Measurements from ENCODE around the gene C10orf143. TPM values are rescaled to one million over a fixed set of nuclear protein-coding genes. Genes with fewer than 3 reads are reported as not detected.
A peak's percentile ranks its signal among the peaks of the same experiment; 100 is the strongest.
"Not testable (repeated sequence)": the region's sequence is repeated elsewhere in the genome, so short reads cannot be mapped to it uniquely, and the experiment has no call there.

C10orf143 gene
- polyA plus RNA-seq, 2 of the 4 experiments (the other 2 are of a cell fraction) = 1.2 to 1.6 TPM

GRCh38 chr10:130127364-130128061 lies 16.9 kb upstream of the C10orf143 start:
- DNase-seq (ENCODE audit: low read depth in 1 of 2, low spot score in 1 of 2) = peak; percentile 74 to 94
- peak overlapping the region; percentile 37; the same call in 1 of the 3 replicates for H3K4me2 ChIP-seq

GRCh38 chr10:130121486-130122079 lies 11.0 kb upstream of the C10orf143 start:
- ChIA-PET CTCF (interaction anchor here (1.2 to 2.2 kb wide), 2 partner anchors 9 to 12 kb away, joined by 3 to 7 read pairs; partner anchors contain the start of gene C10orf143), POLR2A (interaction anchor here (1.0 to 1.6 kb wide), 3 partner anchors 11 to 12 kb away, joined by 3 to 7 read pairs (median 5); partner anchors contain the start of gene C10orf143)
- H3K9me3 ChIP-seq = no peaks in the 10 kb centered on the region
- WGBS (ENCODE audit: missing lambda C conversion rate) = 44% methylated on average over 11 of the region's 13 CpGs
- no peak overlapping the region for H3K27ac ChIP-seq
- DNase-seq (ENCODE audit: low read depth in 1 of 2, low spot score in 1 of 2) (no peak), ATAC-seq (peak; percentile 36 to 39; a peak in 4 of 6 replicates), FAIRE-seq (no peak)
- H3K4me1 ChIP-seq = no peaks in the 10 kb centered on the region
- no peak overlapping the region for H3K4me2 ChIP-seq
- no peak overlapping the region for H3K4me3 ChIP-seq
- TF ChIP-seq HMGXB4 (CRISPR knock-in tag; IDR thresholded peaks at IDR 0.05; ENCODE audit: borderline replicate concordance) (no peak), NR3C1 (IDR thresholded peaks at IDR 0.05) (no peak), KDM5A (IDR thresholded peaks at IDR 0.05) (no peak)

More at GRCh38 chr10:130127364-130128061, 16.9 kb upstream of the C10orf143 start:
- WGBS (ENCODE audit: missing lambda C conversion rate) = 5% methylated on average over 10 of the region's 10 CpGs
- peak; percentile 54 for TF ChIP-seq SMC3 (IDR thresholded peaks at IDR 0.05)
- TF ChIP-seq CTCF (IDR thresholded peaks at IDR 0.05) = peak; percentile 63
- peak; percentile 60 to 76 for TF ChIP-seq RAD21 (conservative IDR thresholded peaks at IDR 0.05 in 1 of 2, IDR thresholded peaks at IDR 0.05 in 1 of 2)
- TF ChIP-seq POLR2AphosphoS2 (conservative IDR thresholded peaks at IDR 0.05; ENCODE audit: low read length) = no peak
- no peak for TF ChIP-seq NR3C1 (IDR thresholded peaks at IDR 0.05)
- Histone ChIP-seq H3K4me3 (no peak overlapping the region), H3K9me3 (no peaks in the 10 kb centered on the region), H3K4me1 (0 out of 3 replicates have a peak, but pooled peaks cover 3% of the 10 kb centered on the region), H3K27ac (no peak overlapping the region)
- peak; percentile 98 to 99 for ATAC-seq
- CTCF ChIA-PET = interaction anchor here (0.6 to 3.5 kb wide), 16 partner anchors 10 to 1100 kb away, joined by 3 to 36 read pairs (median 4); partner anchors contain the start of gene C10orf143
- FAIRE-seq = peak; percentile 86
- POLR2A ChIA-PET = interaction anchor here (1.0 to 3.8 kb wide), 2 partner anchors 9 to 17 kb away, joined by 4 to 29 read pairs; partner anchors contain the start of genes C10orf143 and GLRX3

GRCh38 chr10:130117535-130117934 lies 6.9 kb upstream of the C10orf143 start:
- H3K9me3 ChIP-seq; H3K27ac ChIP-seq; H3K4me2 ChIP-seq; H3K4me1 ChIP-seq; ATAC-seq; H3K4me3 ChIP-seq; POLR2A ChIA-PET; DNase-seq (ENCODE audit: low read depth in 1 of 2, low spot score in 1 of 2); FAIRE-seq: not testable (repeated sequence)
- WGBS (ENCODE audit: missing lambda C conversion rate) = 45% methylated on average over 6 of the region's 6 CpGs
- CTCF ChIA-PET = interaction anchor here (5.3 kb wide), 1 partner anchor 10 kb away, joined by 29 read pairs; no protein-coding TSS in a partner anchor

- FAIRE-seq; POLR2A ChIA-PET; H3K4me1 ChIP-seq; H3K9me3 ChIP-seq; ATAC-seq; H3K4me3 ChIP-seq; H3K4me2 ChIP-seq; H3K27ac ChIP-seq; DNase-seq (ENCODE audit: low read depth in 1 of 2, low spot score in 1 of 2): not testable (repeated sequence)
- 82% methylated on average over 4 of the region's 4 CpGs for WGBS (ENCODE audit: missing lambda C conversion rate)
- CTCF ChIA-PET = interaction anchor here (5.3 kb wide), 1 partner anchor 10 kb away, joined by 29 read pairs; no protein-coding TSS in a partner anchor
- peak; percentile 81 for TF ChIP-seq ZC3H11A (IDR thresholded peaks at IDR 0.05)
Measured at GRCh38 chr10:130116942-130117341, 6.3 kb upstream of the C10orf143 start.
